Measurements from ENCODE around the gene SKP1. TPM values are rescaled to one million over a fixed set of nuclear protein-coding genes. Genes with fewer than 3 reads are reported as not detected.
A peak's percentile ranks its signal among the peaks of the same experiment; 100 is the strongest.

Gene SKP1
- total and polyA plus RNA-seq, 10 of the 15 experiments (the other 5 are each of a cell fraction or from before 2014, with no cell fraction given), result 100 to 1,686 (median 519) TPM

DNA sequence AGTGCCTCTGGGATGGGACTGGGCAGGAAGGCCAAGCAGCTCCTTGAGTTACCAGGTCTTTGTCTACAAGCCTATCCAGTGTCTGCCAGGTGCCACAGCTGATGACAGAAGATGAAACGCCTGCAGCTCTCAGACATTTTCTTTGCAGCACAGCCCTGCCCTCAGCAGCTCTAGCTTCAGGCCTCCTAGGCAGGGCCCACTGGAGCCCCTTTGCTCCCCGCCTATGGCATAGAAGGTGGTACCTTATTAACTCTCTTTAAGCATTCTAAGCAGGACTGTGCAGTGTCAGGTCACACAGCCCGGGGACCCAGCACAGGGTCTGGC, 1.3 kb upstream of the SKP1 start:
- 52% methylated on average over 3 of the region's 3 CpGs for WGBS (ENCODE audit: insufficient coverage, insufficient replicate concordance, low lambda C conversion rate, missing lambda C conversion rate)
- Histone ChIP-seq H2AFZ (ENCODE audit: control insufficient read depth, low read depth, low read length) (no peak overlapping the region), H3K4me3 (no peak overlapping the region), H4K20me1 (ENCODE audit: control insufficient read depth, insufficient read depth) (no peaks in the 10 kb centered on the region), H3K9me3 (replicated peaks; ENCODE audit: control insufficient read depth, insufficient read depth, low read length) (no peaks in the 10 kb centered on the region), H3K27ac (ENCODE audit: control insufficient read depth, insufficient read depth) (no peak overlapping the region), H3K4me1 (ENCODE audit: control insufficient read depth, insufficient read depth, low read length) (peaks cover 3% of the 10 kb centered on the region), H3K36me3 (ENCODE audit: control insufficient read depth in 2 of 2, insufficient read depth in 2 of 2, low read length in 1 of 2) (peaks cover 0 to 2% of the 10 kb centered on the region in 2 experiments; a peak in 1 of 4 replicates), H3K9ac (ENCODE audit: control insufficient read depth, insufficient read depth, low read length) (no peak overlapping the region), H3K27me3 (replicated peaks in 1 of 2; ENCODE audit: control insufficient read depth in 2 of 2, insufficient read depth in 2 of 2, low read length in 1 of 2) (no peaks in the 10 kb centered on the region), H3K4me2 (ENCODE audit: control insufficient read depth, insufficient read depth) (no peak overlapping the region), H3K79me2 (ENCODE audit: control insufficient read depth, insufficient read depth, low read length) (peaks cover 39% of the 10 kb centered on the region)
- TF ChIP-seq IKZF1 (conservative IDR thresholded peaks at IDR 0.05) (no peak), POLR2AphosphoS5 (IDR thresholded peaks at IDR 0.05; ENCODE audit: low read length) (no peak)
- in situ Hi-C loops (cut with MboI), result no loop called here
- intact Hi-C loops (cut with micrococcal nuclease; ENCODE audit: unreplicated experiment), result loop anchor here (5.0 kb wide), 1 partner anchor 194 kb away; the partner anchor contains the start of gene UBE2B
- ChIA-PET CTCF (interaction anchor here (0.9 to 1.6 kb wide), 3 partner anchors 31 to 138 kb away, joined by 4 to 6 read pairs (median 5); no protein-coding TSS in a partner anchor), RAD21 (ENCODE audit: unreplicated experiment) (interaction anchor here (1.2 to 4.0 kb wide), 2 partner anchors 111 to 138 kb away, joined by 3 to 15 read pairs; no protein-coding TSS in a partner anchor), SMC1A (ENCODE audit: uncharacterized antibody, unreplicated experiment) (interaction anchor here (1.1 to 1.3 kb wide), 4 partner anchors 9 to 112 kb away, joined by 3 to 5 read pairs (median 4); no protein-coding TSS in a partner anchor), POLR2A (interaction anchor here (0.8 to 1.9 kb wide), 3 partner anchors 13 to 77 kb away, joined by 3 to 7 read pairs (median 3); no protein-coding TSS in a partner anchor)
- FAIRE-seq (no peak), DNase-seq (ENCODE audit: low read depth, low spot score) (no peak), ATAC-seq (no peak)
- BruUV-seq (replicated peaks), result no TSS peak

DNA sequence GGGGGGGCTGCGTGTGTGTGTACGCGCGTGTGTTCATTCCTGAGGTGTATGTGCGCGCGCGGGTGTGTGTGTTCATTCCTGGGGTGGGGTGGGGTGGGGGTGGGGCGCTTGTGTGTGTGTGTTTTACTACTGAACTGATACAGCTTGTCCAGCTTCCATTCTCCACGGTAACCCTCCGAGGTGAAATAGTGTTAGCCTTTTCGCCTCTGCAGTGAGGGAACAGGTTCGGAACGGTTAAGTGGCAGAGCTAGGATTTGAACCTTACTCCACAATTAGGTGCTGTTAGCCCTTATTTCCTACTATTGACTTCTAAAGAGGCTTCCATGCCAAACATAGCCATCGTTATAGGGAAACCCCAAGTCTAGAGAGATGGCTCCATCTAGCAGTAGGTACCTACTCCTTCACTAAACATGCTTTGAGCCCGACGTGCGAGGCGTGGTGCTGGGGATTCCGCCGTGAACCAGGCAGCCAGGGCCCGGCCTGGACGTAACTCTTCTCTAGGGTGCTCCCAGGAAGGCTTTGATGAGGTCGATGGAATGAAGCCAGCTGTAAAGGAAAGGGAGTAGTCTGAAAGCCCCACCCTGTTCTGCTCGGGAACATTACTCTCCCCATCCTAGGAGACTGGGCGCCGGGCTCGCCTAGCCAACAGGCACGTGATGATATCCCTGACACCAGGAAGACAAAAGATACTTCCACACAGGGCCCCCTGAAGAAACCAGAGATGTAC, 782 bp upstream of the SKP1 start:
- H3K4me2 ChIP-seq (ENCODE audit: control insufficient read depth, insufficient read depth), result peak overlapping the region; percentile 67
- BruUV-seq (replicated peaks), result TSS peak; percentile 94
- H3K36me3 ChIP-seq (ENCODE audit: control insufficient read depth in 2 of 2, insufficient read depth in 2 of 2, low read length in 1 of 2), result peaks cover 0 to 3% of the 10 kb centered on the region in 2 experiments; a peak in 1 of 4 replicates
- H4K20me1 ChIP-seq (ENCODE audit: control insufficient read depth, insufficient read depth), result no peaks in the 10 kb centered on the region
- H3K27ac ChIP-seq (ENCODE audit: control insufficient read depth, insufficient read depth), result peak overlapping the region; percentile 89
- ChIA-PET POLR2A (interaction anchor here (0.8 to 1.9 kb wide), 4 partner anchors 13 to 77 kb away, joined by 3 to 7 read pairs (median 4); no protein-coding TSS in a partner anchor), CTCF (interaction anchor here (0.5 to 1.6 kb wide), 9 partner anchors 31 to 1903 kb away, joined by 3 to 6 read pairs (median 4); partner anchors contain the start of gene PPP2CA), SMC1A (ENCODE audit: uncharacterized antibody, unreplicated experiment) (interaction anchor here (1.1 to 1.3 kb wide), 4 partner anchors 9 to 112 kb away, joined by 3 to 5 read pairs (median 4); no protein-coding TSS in a partner anchor), RAD21 (ENCODE audit: unreplicated experiment) (interaction anchor here (1.0 to 4.0 kb wide), 3 partner anchors 10 to 137 kb away, joined by 3 to 15 read pairs (median 6); no protein-coding TSS in a partner anchor)
- intact Hi-C loops (cut with micrococcal nuclease; ENCODE audit: unreplicated experiment), result loop anchor here (5.0 kb wide), 1 partner anchor 195 kb away; the partner anchor contains the start of gene UBE2B
- WGBS (ENCODE audit: insufficient coverage, insufficient replicate concordance, low lambda C conversion rate, missing lambda C conversion rate), result 67% methylated on average over 20 of the region's 29 CpGs
- H3K79me2 ChIP-seq (ENCODE audit: control insufficient read depth, insufficient read depth, low read length), result peaks cover 39% of the 10 kb centered on the region
- peak; percentile 42 for ATAC-seq
- H3K4me3 ChIP-seq, result peak overlapping the region; percentile 99
- peaks cover 3% of the 10 kb centered on the region for H3K4me1 ChIP-seq (ENCODE audit: control insufficient read depth, insufficient read depth, low read length)
- TF ChIP-seq ZBED1 (IDR thresholded peaks at IDR 0.05; ENCODE audit: borderline replicate concordance) (no peak), SIN3A (IDR thresholded peaks at IDR 0.05; ENCODE audit: low read depth, low read length) (no peak; the same call in 1 of the 2 replicates), STAT1 (conservative IDR thresholded peaks at IDR 0.05) (no peak)
- TF ChIP-seq, protein P1, sequence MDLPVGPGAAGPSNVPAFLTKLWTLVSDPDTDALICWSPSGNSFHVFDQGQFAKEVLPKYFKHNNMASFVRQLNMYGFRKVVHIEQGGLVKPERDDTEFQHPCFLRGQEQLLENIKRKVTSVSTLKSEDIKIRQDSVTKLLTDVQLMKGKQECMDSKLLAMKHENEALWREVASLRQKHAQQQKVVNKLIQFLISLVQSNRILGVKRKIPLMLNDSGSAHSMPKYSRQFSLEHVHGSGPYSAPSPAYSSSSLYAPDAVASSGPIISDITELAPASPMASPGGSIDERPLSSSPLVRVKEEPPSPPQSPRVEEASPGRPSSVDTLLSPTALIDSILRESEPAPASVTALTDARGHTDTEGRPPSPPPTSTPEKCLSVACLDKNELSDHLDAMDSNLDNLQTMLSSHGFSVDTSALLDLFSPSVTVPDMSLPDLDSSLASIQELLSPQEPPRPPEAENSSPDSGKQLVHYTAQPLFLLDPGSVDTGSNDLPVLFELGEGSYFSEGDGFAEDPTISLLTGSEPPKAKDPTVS (IDR thresholded peaks at IDR 0.05; ENCODE audit: low read depth, low read length), result 0 out of 2 replicates have a peak, but pooled peaks have one; percentile 1
- TF ChIP-seq, protein P2, sequence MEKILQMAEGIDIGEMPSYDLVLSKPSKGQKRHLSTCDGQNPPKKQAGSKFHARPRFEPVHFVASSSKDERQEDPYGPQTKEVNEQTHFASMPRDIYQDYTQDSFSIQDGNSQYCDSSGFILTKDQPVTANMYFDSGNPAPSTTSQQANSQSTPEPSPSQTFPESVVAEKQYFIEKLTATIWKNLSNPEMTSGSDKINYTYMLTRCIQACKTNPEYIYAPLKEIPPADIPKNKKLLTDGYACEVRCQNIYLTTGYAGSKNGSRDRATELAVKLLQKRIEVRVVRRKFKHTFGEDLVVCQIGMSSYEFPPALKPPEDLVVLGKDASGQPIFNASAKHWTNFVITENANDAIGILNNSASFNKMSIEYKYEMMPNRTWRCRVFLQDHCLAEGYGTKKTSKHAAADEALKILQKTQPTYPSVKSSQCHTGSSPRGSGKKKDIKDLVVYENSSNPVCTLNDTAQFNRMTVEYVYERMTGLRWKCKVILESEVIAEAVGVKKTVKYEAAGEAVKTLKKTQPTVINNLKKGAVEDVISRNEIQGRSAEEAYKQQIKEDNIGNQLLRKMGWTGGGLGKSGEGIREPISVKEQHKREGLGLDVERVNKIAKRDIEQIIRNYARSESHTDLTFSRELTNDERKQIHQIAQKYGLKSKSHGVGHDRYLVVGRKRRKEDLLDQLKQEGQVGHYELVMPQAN (conservative IDR thresholded peaks at IDR 0.05), result 0 out of 2 replicates have a peak, but pooled peaks have one; percentile 19
- no peak for FAIRE-seq
- H2AFZ ChIP-seq (ENCODE audit: control insufficient read depth, low read depth, low read length), result peak overlapping the region; percentile 84
- in situ Hi-C loops (cut with MboI), result no loop called here
- H3K9me3 ChIP-seq (replicated peaks; ENCODE audit: control insufficient read depth, insufficient read depth, low read length), result no peaks in the 10 kb centered on the region
- peak overlapping the region; percentile 86 for H3K9ac ChIP-seq (ENCODE audit: control insufficient read depth, insufficient read depth, low read length)
- no peaks in the 10 kb centered on the region for H3K27me3 ChIP-seq (replicated peaks in 1 of 2; ENCODE audit: control insufficient read depth in 2 of 2, insufficient read depth in 2 of 2, low read length in 1 of 2)
- DNase-seq (ENCODE audit: low read depth, low spot score), result no peak

All from GM12878 (cell line).